Stimulated activated CD4-positive, alpha-beta T cell treated with anti-CD3 and anti-CD28 coated beads, Interleukin-4, amount 100 ng/mL, for 24 hours (primary cell): ENCODE measurements around the gene MKI67.

ENCODE experiments used
- DNase-seq: peaks from one replicate; pipeline ENCODE4 v3.0.0-alpha.2; 2020

Gene MKI67

DNA sequence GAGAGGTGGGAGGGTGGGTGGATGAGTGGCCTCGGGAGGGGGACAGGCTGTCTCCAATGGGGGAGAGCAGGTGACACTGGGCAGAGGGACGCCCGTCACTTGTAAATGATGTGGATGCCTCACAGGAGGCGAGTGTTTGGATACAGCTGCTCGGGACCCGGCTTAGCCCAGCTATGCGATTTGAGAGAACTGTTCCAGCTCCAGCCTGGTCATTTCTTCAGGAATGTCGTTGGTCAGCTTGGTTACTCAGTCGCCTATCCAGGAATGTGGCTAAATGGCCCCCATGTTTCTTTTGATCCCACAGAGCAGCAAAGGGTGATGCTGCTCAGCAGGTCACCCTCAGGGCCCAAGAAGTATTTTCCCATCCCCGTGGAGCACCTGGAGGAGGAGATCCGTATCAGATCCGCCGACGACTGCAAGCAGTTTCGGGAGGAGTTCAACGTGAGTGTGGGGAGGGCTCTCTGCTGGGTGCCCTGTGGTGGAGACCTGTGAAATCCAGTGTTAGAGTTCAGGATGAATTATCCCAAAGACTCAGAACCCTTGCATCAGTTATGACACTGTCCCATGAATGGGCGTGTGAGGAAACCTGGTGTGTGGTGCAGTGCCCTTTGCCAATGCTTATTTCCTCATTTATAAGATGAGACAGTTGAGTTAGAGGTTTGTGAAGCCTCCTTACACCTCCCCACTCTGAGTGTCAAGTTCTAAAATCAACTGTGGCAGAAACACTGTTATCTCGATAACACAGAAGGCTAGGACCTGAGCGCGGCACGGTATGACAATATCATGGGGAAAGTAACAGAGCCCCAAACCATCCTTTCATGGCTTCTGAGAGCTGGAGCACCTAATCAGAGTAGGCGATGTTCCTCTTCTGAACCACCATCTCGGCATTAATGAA, 76.8 kb downstream of the MKI67 start:
- DNase-seq, result no peak

DNA sequence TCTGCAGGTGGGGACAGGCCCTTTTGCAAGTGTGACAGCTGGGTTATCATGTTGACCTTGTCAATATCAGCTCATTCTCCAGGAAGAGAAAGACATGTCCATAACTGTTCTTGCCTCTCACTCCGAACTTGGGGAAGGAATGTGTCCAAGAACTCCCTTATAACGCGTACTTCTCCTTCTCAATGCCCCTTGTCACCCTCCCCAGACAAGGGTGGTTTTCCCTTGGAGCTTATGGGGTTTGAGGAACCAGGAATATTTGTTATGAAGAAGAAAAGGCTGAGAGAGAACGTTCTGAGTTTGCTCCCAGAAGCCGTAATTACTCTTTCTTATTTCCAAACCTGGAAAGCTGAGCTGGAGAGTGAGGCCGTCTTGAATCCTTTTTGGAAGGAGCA, 77.4 kb downstream of the MKI67 start:
- no peak for DNase-seq

DNA sequence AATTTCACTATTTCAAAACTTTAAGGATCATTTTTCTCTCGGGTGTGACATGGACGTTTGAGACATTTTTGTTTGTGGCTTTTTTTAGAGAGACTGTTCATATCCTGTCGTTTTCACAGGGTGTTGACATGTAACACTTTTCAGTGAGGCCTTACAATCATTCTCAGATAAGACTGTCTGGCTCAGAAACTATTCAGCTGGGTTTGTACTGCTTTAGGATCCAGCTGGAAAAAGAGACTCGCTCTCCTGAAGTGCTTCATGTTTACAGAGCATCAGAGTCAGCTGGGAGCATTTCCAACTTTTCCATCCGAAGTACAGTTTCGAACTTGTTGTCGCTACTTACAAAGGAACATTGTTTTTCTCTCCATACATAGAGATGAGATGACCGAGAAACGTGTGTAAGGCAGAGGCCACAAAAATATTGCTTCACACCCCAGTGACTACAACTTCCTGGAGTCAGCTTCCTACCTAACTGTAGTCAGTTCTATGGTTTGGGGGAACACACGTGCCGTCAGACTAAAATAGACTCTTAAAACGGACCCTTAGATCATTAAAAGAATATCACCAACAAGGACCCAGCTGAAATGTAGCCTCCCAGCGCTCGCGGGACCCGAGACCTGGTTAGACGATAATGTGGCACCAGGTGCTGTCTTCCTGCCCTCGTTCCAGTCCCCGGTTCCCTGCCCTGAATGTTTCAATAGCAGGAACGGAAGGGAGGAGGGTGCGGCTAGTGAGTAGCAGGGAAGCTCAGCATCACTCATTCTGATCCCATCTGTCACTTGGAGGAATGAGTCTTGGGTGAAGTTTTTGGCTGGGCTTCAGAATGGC, 78.0 kb downstream of the MKI67 start:
- peak; percentile 30 for DNase-seq

DNA sequence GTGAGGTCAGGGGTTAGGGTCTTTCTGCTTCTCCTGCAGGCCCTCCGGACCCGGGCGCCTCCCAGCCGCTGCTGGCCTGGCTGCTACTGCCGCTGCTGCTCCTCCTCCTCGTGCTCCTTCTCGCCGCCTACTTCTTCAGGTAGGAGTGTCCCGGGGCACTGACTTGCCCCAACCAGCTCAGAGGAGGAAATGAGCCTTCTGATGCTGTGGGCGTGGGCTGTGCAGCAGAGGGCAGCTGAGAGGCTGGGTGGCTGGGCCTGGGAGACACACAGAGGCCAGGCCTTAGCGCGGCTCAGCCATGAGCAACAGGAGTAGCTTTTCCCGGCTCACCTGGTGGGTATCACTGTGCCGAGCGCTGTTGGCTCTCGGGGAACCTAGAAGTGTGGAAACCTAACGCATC, 78.9 kb downstream of the MKI67 start:
- DNase-seq, result peak; percentile 85

DNA sequence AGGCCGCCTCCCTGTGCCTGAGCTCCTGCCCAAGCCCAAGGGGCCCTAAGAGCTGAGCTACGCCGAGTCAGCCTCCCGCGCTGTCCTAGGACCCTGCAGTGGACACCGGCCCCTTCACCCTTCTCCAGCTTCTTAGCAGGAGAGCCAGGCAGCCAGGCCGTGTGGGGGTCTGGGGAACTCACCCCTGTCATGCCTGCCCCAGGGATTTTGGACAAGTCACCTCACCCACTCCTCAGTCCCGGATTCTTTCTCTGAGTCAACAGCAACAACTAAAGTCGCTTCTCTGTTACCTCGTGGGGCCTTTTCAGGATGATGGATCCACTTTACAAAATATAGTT, 79.3 kb downstream of the MKI67 start:
- DNase-seq, result peak; percentile 16
